Fibroblast of pulmonary artery (primary cell): ENCODE data around the gene DDX23.
A peak's percentile ranks its signal among the peaks of the same experiment; 100 is the strongest.

Experiments used
- DNase-seq: peaks from one replicate; pipeline ENCODE4 v3.0.0-alpha.2; 2010; ENCODE audit warnings: low read depth
- H3K4me3 ChIP-seq: replicated peaks from 2 replicates; pipeline ENCODE4 v1.5.1; 2011; ENCODE audit warnings: low read depth, mild to moderate bottlenecking, control low read depth, low read length, moderate library complexity
- CTCF ChIP-seq: IDR thresholded peaks from 2 replicates; pipeline ENCODE4 v1.5.1; 2011; ENCODE audit warnings: mild to moderate bottlenecking, control low read depth, low read length, inconsistent platforms; ENCODE audit errors: missing control alignments

The DDX23 gene

GRCh38 chr12:48795550-48796455, 56.2 kb downstream of the DDX23 start:
- H3K4me3 ChIP-seq: no peak overlapping the region
- DNase-seq: peak; percentile 88
- TF ChIP-seq CTCF: peak; percentile 97

- TF ChIP-seq CTCF: no peak
- no peak overlapping the region for H3K4me3 ChIP-seq
- no peak for DNase-seq
Observed at GRCh38 chr12:48794870-48795269, 57.1 kb downstream of the DDX23 start.

GRCh38 chr12:48793696-48794095, 58.3 kb downstream of the DDX23 start:
- TF ChIP-seq CTCF: no peak
- H3K4me3 ChIP-seq: no peak overlapping the region
- DNase-seq: no peak

- no peak for TF ChIP-seq CTCF
- H3K4me3 ChIP-seq: no peak overlapping the region
Observed at GRCh38 chr12:48789858-48790326, 62.1 kb downstream of the DDX23 start.

GRCh38 chr12:48788854-48789775, 62.8 kb downstream of the DDX23 start, which contains the start of gene ADCY6:
Gene ADCY6 (minus strand): TSS chr12:48789089. CDS start chr12:48783434, 5,655 bp downstream.
- no peak for TF ChIP-seq CTCF
- DNase-seq: peak; percentile 72
- peak within 1 kb of the TSS; percentile 76 for H3K4me3 ChIP-seq

More at GRCh38 chr12:48789858-48790326, 62.1 kb downstream of the DDX23 start:
- DNase-seq: no peak

- no peak for DNase-seq
- peak overlapping the region; percentile 76 for H3K4me3 ChIP-seq
- TF ChIP-seq CTCF: no peak
Observed at GRCh38 chr12:48788524-48788853, 63.5 kb downstream of the DDX23 start.
